Mammary epithelial cell (primary cell): ENCODE results near the gene TRIM36.

Experiments used
- CTCF ChIP-seq, 2 donors: IDR thresholded peaks in 1 of 2; conservative IDR thresholded peaks in 1 of 2; 2 replicates each; pipeline ENCODE4 v1.5.1; 2011 to 2012; ENCODE audit warnings: inconsistent platforms in 2 of 2, low read length in 2 of 2, mild to moderate bottlenecking in 2 of 2, control low read depth in 1 of 2, low read depth in 1 of 2; ENCODE audit not compliant: insufficient read depth in 1 of 2; ENCODE audit errors: extremely low read depth in 1 of 2
- EZH2 ChIP-seq: IDR thresholded peaks from 2 replicates; pipeline ENCODE4 v1.6.1; 2012; ENCODE audit warnings: low read length, inconsistent platforms, borderline replicate concordance

GRCh38 chr5:115170929-115171510 lies 1.3 kb upstream of the TRIM36 start:
- TF ChIP-seq CTCF (conservative IDR thresholded peaks at IDR 0.05 in 1 of 2, IDR thresholded peaks at IDR 0.05 in 1 of 2; ENCODE audit: extremely low read depth in 1 of 2, insufficient read depth in 1 of 2, low read depth in 1 of 2, low read length in 2 of 2): no peak
- no peak for TF ChIP-seq EZH2
